Activated naive CD8-positive, alpha-beta T cell treated with anti-CD3 and anti-CD28 coated beads, Interleukin-2, amount 50 U/mL, for 16 hours (primary cell): Measurements from ENCODE around the gene CNTNAP5.

Experiments used
- DNase-seq: peaks from one replicate; pipeline ENCODE4 v3.0.0-alpha.2; 2020; ENCODE audit warnings: low read depth, low spot score

The CNTNAP5 gene

DNA sequence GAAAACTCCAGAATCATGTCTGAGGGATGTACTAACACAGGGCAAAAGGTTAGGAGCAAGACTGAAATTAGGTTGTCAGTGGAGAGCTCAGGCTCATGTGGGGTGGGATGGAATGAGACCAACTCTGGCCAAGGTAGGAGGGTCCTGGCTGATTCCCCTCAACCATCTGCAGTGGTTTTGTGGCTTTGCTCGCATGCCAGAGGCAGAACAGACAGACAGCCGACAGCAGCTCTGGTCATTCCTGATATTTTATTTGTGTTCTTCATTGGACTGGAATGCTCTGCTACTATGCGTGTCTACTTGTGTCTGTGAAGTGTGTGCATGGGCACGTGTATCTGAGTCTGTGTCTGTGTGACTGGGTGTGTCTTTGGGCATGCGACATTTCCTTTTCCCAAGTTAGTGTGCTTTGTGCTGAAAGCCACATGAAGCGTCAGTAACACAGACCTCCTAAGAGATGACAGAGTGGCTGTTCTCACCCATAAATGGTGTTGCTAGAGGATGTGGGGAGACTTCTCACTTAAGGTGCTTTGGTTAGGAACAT, 239.5 kb downstream of the CNTNAP5 start:
- DNase-seq, result no peak

DNA sequence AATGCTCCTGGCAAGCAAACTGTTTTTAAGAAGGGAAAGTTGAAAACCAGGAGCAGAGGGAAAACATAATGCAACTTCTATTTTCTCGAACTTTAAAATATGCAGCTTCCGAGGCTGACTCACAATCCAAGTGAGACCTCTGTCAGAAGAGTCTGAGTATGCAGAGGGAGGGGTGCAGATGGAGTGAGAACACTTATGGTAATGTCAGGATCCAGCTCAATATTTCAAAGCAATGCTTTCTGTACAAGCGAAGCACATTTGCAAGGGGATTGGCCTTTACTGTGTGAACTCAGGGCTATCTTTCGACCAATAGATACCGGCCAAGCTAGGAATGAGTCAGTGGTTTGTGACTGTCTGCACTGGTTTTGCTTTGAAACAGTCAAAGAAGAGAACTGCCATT, 242.7 kb downstream of the CNTNAP5 start:
- DNase-seq, result no peak

DNA sequence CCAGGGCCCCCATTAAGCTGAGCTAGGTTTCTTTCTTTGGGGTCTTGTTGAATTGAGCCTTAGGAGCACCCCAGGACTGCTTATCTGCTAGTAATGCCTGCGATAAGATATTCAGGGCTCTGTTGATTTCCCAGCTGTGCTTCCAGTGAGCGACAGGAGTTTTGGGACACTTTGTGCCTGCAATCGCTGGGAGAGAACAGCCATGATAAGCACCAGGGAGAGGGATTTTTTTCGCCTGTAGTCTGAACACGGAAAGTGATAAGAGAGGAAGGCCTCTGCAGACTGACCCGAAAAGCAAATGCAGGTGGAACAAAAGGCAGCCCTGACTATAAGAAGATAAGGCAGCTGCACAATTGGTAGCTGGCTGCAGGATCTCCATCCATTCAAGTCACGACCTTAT, 244.3 kb downstream of the CNTNAP5 start:
- no peak for DNase-seq

DNA sequence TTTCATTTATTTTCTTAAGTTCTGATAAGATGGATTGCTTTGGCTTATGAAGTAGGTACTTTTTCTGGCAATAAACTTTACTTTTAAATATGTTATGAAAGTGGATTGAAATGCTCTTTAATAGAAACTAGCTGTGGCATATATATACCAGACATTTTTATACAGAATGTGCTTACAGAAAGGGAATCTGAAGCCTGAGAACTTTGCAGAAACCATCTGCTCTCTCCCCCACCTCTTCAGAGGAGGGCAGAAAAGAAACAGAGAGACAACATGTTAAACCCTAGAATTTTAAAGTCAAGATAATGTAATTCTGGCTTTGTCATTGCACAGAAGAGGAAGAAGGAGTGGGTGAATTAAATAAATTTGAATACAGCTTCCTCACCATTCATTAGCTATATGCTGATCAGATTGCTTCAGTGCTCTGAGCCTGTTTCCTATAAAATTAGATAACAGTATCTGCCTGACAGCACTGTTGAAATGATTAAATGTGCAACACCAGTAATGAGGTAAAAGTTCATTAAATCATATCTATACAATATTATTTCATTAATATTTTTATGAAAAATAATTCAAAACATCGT, 247.3 kb downstream of the CNTNAP5 start:
- DNase-seq, result no peak

DNA sequence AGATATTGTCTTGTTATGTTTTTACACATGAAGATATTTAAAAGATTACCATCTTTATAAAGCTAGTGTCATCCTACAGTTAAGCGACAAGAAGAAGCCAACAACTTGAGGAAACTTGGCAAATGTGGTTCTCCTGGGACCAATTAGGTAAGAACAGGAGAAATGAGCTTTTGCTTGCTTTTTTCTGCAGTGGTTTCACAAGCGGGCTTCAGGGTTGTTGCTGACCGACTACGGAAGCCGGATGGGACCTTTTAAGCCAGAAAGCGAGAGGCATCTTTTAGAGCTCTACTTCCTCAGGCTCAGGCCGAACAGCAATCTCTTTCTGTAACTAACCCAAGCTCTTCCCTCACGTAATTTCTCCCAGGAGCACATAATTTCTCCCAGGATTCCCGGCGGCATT, 256.5 kb downstream of the CNTNAP5 start:
- no peak for DNase-seq

DNA sequence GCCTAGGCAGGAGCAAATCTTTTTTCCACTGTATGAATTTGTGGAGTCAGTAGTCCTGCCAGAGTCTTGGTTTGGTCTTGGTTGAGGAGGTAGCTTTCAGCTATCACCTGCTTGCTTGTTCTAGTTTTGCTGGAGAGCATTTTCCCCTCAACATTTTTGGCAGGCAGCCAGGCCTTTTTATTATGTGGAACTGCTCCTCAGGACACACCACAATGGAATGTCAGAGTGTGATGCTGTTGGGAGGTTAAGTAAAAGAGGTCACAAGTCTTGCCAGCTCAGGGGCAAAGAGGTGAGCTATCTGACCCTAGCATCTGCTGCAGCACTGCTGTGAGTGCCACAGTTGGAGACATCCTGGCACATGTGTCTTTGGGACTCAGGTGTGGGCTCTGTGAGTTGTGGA, 258.0 kb downstream of the CNTNAP5 start:
- no peak for DNase-seq

DNA sequence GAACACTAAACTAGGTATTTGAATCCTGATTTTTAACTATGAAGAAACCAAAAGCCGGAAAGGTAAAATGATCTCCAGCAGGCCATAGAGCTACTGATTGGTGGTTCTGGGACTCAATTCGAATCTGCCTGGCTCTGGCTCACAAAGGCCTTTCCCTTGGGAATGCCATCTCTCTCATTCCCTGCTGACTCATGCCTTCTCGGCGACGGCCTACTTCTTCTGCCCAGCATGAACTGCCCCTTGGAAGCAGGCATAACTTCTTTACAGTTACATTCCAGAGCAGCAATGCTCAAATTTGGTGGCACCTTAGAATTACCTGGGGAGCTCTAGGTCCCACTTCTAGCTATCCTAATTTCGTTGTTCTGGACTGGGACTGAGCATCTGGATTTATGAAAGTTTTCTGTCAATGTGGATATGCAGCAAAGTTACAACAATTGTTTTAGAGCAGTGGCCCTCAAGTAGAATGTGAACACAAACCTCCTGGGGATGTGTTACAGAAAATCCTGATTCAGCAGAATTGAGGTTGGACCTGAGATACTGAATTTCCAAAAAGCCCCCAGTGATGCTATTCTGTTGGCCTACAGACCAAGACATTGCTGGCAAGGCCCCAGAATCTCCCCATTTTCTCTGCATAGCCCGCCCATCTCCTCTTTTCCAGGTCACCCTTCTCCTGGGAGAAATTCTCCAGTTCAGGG, 261.1 kb downstream of the CNTNAP5 start:
- DNase-seq, result no peak

DNA sequence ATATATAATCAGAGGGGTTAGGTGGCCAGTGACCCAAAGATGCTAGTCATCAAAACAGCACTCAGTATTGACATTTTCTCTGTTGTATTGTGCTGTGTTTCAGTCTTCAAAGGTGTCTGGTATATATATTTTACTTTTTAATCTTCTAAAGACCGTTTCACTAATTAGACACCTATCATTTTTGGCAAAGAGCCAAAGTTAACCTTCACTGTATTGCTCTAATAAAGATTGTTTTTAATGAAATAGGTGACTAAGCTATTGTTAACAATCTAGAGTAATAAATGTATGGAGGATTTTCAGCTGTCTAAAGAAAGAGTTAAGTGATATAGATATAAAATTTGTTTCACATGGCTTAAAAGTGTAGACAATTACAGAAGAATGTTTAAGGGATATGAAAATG, 264.0 kb downstream of the CNTNAP5 start:
- no peak for DNase-seq

DNA sequence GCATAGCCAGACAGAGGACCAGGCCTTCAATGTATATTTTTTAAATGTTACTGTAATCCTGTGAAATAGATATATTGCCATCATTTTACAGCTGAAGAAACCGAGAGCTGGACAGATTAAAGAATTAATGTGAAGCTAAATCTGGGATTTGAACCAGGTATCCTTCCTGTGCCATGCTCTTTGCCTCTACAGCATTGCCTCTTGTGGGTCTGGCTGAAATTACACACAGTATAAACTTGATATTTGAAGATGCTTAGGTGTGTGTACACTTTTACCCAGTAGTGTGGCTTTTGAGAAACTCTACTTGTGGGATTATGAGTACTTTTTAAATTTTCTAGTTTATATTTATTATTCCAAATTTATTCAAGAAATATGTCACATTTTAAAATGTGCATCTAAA, 264.5 kb downstream of the CNTNAP5 start:
- no peak for DNase-seq

DNA sequence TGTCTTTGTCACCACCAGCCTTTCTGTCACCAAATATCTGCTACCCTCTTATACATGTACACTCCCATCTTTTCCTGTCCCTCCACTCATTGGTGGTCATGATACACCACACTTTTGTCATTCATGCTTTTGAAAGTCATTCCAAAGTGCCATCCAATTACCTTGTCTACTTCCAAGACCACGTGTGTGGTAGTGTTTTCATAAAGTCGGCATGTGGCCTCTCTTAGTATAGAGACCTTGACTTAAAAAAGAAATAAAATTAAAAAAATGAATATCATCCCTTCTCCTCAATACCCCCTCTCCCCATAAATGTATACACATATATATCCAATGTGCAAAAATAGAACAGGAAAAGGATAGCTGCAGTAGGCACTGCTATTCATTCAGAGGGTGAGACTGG, 271.4 kb downstream of the CNTNAP5 start:
- DNase-seq, result no peak

DNA sequence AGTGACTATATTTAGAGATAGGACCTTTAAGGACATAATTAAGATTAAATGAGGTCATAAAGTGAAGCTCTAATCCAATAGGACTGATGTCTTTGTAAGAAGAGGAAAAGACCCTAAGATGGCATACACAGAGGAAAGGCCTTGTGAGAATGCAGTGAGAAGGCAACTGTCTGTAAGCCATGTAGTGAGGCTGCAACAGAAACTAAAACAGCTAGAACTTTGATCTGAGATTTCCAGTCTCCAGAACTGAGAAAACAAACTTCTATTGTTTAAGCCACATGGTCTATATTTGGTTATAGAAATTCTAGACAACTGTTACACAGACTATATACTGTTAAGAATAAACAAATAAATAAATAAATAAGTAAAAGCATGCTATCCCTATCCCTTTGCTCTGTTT, 276.8 kb downstream of the CNTNAP5 start:
- no peak for DNase-seq

DNA sequence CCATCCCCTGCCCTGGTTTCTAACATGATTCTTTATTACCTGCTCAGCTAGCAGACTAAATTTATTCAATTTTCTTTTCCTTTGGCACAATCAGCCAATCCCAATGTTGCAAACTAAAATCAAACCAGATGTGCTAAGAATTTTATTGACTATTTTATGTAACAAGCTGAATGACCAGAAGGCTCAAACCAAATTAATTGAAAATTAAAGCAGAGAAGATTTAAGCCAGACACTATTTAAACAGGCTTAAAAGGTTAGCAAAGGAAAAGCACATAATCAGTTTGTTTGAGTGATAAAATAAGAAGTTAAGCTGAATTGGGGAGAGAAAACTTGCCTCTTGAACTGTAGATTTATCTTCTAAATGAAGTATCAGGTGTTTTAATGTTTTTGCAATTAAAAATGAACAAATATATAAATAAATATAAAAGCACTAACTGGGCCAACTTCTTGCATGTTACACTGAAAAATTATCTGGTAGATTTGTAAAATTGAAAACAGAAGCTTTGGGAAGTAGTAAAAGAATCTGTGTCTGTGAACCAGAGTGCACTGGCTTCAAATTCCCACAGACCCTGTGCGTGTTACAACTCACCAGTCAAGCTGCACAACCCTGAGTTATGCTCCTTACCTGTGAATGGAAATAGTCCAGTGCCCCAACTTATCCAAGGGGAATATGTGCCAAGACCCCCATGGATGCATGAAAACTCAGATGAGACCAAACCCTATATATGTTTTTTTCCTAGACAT, 283.4 kb downstream of the CNTNAP5 start:
- DNase-seq, result no peak

DNA sequence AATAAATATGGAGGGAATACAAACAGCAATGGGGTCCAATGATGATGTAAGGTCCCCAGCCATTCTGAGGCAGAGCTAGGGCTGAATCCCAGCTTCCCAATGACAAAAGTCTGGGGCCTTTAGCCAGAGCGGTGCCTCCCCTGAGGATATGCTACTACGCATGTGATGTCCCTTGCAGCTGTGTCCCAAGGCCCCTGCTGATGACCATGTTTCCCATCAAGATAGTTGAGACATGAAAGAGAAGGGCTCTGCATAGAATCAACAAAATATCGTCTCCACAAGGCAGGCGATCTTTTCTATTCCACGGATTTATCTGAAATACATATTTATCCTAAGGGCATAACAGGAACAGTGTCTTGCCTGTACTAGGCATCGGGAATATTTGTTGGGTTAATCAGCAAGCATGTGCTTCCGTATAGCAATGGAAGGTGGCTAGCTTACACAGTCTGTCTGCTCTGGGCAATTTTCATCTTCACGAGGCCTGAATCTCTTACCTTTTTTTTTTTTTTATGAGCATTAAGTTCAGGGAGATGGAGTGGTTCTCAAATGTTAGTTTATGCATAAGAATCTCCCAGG, 284.6 kb downstream of the CNTNAP5 start:
- DNase-seq, result no peak

DNA sequence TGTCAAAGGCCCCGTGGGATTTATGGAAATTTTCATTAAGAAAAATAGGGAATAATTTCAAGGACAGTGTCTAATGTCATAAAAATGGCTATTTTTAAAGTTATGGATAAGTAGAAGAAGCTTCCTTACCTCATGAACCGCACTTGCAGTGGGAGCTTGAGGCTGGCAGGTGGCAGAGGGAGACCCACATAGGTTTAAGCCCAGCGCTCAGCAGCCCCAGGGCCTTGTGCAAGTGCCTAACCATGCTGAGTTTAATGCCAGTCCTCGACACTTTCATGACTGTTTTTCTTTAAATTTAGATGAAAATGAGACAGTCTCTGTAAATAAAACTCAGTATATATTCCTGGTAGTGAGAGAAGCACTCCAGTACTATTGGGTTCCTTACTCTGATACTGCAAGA, 285.6 kb downstream of the CNTNAP5 start:
- no peak for DNase-seq

DNA sequence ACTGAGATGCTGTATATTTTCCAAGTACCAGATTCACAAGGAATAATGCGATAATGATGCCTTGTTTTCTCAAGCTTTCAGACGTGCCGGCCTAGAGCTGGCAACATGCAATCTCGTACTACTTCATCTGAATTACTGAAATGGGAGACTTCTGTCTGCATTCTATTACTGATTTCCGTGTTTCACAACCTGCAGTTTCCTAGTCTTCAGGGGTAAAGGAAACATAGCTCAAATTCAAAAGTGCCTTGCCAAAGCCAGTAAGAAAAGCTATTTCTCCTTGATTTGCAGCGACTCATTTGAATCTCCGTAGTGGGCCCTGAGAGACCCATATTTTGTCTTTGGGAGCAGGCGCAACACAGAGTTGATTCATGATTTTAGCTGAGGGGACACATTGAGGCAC, 289.0 kb downstream of the CNTNAP5 start:
- DNase-seq, result no peak

DNA sequence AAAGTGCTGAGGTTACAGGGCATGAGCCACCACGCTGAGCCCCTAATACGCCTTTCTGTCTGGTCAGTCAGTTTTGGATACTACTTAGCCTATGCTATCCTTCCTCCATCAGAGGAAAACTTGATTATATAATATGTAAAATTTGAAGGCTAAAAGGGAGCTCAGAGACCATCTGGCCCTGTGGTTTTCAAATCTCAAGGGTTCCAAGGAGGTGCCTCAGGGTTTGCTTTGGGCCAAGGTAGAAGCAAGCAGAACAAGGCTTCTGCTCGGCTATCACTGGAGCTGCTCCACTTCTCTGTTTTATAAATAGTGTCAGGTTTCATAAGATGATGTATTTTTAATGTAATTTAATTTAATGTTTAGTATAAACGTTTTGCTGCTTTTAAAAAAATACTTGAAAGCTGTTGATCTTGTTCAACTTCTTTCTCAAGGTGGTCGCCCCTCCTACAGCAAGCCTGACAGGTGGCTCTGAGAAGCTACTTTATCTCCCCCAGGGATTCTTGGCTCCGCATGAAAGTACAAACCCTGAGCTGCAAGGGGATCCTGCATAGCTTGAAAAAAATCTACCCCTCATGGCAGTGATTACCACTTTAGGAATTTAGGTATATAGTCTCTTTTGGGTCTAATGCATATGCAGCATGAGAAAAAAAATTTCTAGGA, 290.3 kb downstream of the CNTNAP5 start:
- DNase-seq, result no peak

DNA sequence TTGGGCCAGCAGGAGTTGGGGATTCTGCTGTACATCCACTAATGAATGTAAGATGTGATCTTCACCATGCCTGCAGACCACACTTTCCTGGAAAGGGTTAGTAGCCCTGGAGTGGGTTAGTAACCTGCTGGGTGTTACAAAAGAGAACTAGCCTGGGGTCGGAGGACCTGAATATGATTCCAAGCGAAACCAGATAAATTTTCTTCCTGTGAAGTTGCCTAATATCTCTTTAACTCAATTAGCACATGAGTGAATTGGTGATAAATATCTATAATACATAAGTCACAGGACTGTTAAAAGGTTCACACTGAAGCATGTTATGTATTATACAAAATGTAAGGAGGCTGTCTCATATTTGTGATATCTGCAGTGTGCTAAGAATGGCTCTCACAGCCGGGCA, 291.0 kb downstream of the CNTNAP5 start:
- no peak for DNase-seq

DNA sequence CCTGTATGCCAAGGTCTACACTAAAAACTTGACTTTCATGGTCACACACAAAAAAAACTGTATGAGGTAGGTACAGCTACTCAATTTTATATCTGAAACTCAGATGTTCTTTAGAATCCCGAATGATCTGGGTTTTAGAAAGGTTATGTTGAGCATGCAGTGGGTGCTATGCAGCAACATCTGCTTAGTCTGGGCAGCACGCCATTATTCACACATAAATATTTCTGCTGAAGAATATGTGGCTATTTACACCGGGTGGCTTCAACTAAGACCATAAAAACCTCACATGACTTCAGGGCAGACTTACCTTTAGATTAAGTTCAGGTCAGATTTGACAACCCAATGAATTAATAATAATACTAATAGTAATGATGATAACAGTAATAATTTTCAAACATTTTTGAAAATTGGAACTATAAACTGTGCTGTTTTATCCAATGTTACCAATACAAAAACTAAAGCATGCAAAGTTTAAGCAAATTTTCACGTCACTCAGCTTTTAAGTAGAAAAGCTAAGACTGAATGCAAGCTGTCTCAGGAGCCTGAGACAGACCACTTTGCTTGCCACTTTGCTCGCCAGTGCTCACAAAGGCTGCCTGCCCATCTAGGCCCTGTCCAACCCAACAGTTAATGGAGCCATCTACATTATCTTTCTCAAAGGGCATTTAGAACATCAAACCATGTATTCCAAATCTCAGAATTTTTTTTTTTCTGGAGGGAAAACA, 292.0 kb downstream of the CNTNAP5 start:
- DNase-seq, result no peak

DNA sequence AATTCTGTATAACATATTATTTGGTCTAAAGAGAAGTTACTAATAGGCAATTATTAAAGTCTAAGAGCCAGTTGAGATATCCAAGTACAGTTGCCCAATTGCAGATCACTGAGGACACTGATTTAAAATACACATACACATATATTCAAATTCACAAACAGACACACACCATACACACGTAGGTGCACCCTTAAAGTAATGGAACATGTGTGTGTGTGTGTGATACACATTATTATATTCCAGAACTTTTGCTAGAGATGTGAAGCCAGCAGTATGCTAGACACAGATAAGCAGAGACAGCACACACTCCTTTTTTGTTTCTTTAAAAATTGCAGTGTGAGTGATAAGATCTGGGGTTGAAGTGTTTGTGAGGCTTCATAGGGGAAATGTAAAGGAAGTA, 292.5 kb downstream of the CNTNAP5 start:
- DNase-seq, result no peak

DNA sequence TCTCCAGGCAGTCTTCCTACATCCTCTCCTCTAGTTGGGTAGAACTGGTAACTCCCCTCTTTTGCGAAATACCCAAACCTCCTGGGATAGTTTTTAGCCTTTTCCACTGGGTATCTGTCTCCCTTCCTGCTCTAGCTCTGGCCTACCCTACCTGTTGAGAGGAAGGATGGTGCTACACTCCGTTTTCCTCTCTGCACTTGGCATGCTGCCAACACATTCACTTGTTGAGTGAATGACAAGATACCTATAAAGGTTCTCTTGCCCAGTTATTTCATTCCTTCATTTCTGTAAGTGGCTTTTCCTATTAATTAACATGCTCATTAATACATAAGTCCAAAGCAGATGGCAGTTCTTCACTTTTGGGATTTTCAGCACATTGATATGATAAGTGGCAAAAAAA, 293.8 kb downstream of the CNTNAP5 start:
- no peak for DNase-seq

DNA sequence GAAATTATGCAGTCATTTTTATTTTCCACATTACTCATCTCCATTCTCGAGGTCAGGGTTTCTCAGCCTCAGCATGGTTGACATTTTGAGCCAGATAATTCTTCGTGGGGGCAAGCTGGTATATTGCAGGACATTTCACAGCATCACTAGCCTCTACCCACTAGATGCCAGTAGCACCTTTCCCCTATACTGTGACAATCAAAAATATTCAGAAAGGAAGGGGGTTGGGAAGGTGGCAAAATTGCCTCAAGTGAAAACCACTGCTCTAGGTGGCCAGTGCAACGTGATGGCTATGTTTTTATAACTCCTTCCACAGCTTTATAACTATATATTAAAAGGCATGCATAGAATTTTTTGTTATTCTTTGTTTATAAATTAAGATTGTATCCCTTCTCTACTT, 294.5 kb downstream of the CNTNAP5 start:
- no peak for DNase-seq
